Osteocyte (in vitro differentiated cells): ENCODE data around the gene ZW10. TPM values are rescaled to one million over a fixed set of nuclear protein-coding genes. Genes with fewer than 3 reads are reported as not detected.
A peak's percentile ranks its signal among the peaks of the same experiment; 100 is the strongest.
"Not testable (repeated sequence)": the region's sequence is repeated elsewhere in the genome, so short reads cannot be mapped to it uniquely, and the experiment has no call there.

Experiments used
- DNase-seq: peaks from one replicate; pipeline ENCODE4 v3.0.0; 2021; ENCODE audit warnings: mixed read lengths; ENCODE audit not compliant: unreplicated experiment; ENCODE audit errors: extremely low spot score
- H3K27ac Mint-ChIP-seq: one replicate; pipeline ENCODE4 v1.8.0; 2021; ENCODE audit warnings: mild to moderate bottlenecking, mixed read lengths; ENCODE audit not compliant: unreplicated experiment
- H3K27me3 Mint-ChIP-seq: one replicate; pipeline ENCODE4 v1.8.0; 2021; ENCODE audit warnings: mixed read lengths; ENCODE audit not compliant: unreplicated experiment
- H3K36me3 Mint-ChIP-seq: one replicate; pipeline ENCODE4 v1.8.0; 2021; ENCODE audit warnings: mixed read lengths; ENCODE audit not compliant: unreplicated experiment
- H3K4me1 Mint-ChIP-seq: one replicate; pipeline ENCODE4 v1.8.0; 2021; ENCODE audit warnings: mixed read lengths; ENCODE audit not compliant: unreplicated experiment
- H3K4me3 Mint-ChIP-seq: one replicate; pipeline ENCODE4 v1.8.0; 2021; ENCODE audit warnings: mild to moderate bottlenecking, moderate library complexity, mixed read lengths; ENCODE audit not compliant: unreplicated experiment
- H3K9me3 Mint-ChIP-seq: one replicate; pipeline ENCODE4 v1.8.0; 2021; ENCODE audit warnings: mixed read lengths; ENCODE audit not compliant: unreplicated experiment
- CTCF ChIP-seq: fragments of 200-600 bp; sonication (generic); IDR thresholded peaks from 2 replicates; pipeline ENCODE4 v1.5.0; 2021; ENCODE audit warnings: antibody characterized with exemption, mild to moderate bottlenecking, moderate library complexity
- total RNA-seq: library from RNA; stranded (reverse); gene quantifications from 2 replicates; pipeline ENCODE4 v1.2.1, GENCODE V29; 2021

The ZW10 gene
- total RNA-seq, 1 donor from 2014 or later, result 14.7 TPM

DNA sequence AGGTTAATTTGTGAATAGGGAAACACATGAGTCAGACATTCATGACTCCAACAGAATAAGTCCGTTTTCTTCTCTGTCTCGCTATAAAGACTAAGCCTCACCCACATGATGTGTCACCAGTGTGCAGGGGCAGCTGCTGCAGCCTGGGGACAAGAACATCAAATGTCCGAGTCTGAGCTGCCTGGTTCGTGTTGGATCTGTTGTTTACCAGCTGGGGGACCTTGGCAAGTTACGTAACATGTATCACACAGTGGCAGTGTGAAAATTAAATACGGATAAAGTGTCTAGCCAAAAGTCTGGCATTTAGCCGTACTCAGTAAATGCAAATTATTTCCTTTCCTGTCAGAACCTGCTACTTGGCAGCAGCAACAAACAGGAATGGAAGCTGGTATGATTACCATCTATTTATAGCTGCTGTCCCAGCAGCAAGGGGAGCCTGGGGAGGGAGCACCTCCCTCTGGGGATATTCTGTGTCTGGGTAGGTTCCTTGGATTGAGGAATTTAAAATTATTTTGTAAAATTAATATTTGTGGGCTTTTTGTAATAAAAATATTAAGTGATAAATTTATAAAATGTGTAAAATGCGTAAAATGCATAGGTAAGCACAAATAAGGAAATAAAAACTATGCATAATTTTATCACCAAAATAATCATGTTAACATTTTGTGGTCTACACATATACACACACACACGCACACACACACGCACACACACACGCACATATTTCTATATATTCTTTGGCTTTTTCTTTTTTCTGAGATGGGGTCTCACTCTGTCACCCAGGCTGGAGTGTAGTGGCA, 4.8 kb upstream of the ZW10 start:
- Mint-ChIP-seq H3K36me3 (no peaks in the 10 kb centered on the region), H3K9me3 (no peaks in the 10 kb centered on the region), H3K4me1 (peaks cover 10% of the 10 kb centered on the region), H3K4me3 (peak overlapping the region; percentile 46), H3K27ac (peak overlapping the region; percentile 32), H3K27me3 (peaks cover 65% of the 10 kb centered on the region)
- TF ChIP-seq CTCF, result no peak
- DNase-seq, result no peak

- H3K9me3 Mint-ChIP-seq, result no peaks in the 10 kb centered on the region
- H3K36me3 Mint-ChIP-seq, result peaks cover 3% of the 10 kb centered on the region
- peaks cover 24% of the 10 kb centered on the region for H3K4me1 Mint-ChIP-seq
- peaks cover 39% of the 10 kb centered on the region for H3K27me3 Mint-ChIP-seq
- no peak for TF ChIP-seq CTCF
- H3K4me3 Mint-ChIP-seq, result peak overlapping the region; percentile 100
- H3K27ac Mint-ChIP-seq, result peak overlapping the region; percentile 98
- DNase-seq, result no peak
Measured at GRCh38 chr11:113774174-113774503, 647 bp upstream of the ZW10 start.

- DNase-seq, result no peak
- peak overlapping the region; percentile 98 for H3K27ac Mint-ChIP-seq
- no peak for TF ChIP-seq CTCF
- H3K36me3 Mint-ChIP-seq, result peaks cover 7% of the 10 kb centered on the region
- peak overlapping the region; percentile 100 for H3K4me3 Mint-ChIP-seq
- peaks cover 20% of the 10 kb centered on the region for H3K4me1 Mint-ChIP-seq
- H3K27me3 Mint-ChIP-seq, result peaks cover 35% of the 10 kb centered on the region
- no peaks in the 10 kb centered on the region for H3K9me3 Mint-ChIP-seq
Measured at GRCh38 chr11:113773092-113773415, 438 bp downstream of the ZW10 start.

GRCh38 chr11:113771964-113772363, 1.5 kb downstream of the ZW10 start:
- H3K4me3 Mint-ChIP-seq, result peak overlapping the region; percentile 100
- H3K27me3 Mint-ChIP-seq, result peaks cover 26% of the 10 kb centered on the region
- peaks cover 13% of the 10 kb centered on the region for H3K36me3 Mint-ChIP-seq
- no peak overlapping the region for H3K27ac Mint-ChIP-seq
- DNase-seq, result no peak
- TF ChIP-seq CTCF, result no peak
- H3K4me1 Mint-ChIP-seq, result peaks cover 18% of the 10 kb centered on the region
- H3K9me3 Mint-ChIP-seq, result no peaks in the 10 kb centered on the region

- H3K36me3 Mint-ChIP-seq, result peaks cover 31% of the 10 kb centered on the region
- no peaks in the 10 kb centered on the region for H3K4me1 Mint-ChIP-seq
- H3K27me3 Mint-ChIP-seq, result no peaks in the 10 kb centered on the region
- no peak for TF ChIP-seq CTCF
- no peak overlapping the region for H3K4me3 Mint-ChIP-seq
- no peak overlapping the region for H3K27ac Mint-ChIP-seq
- no peak for DNase-seq
- H3K9me3 Mint-ChIP-seq, result peaks cover 3% of the 10 kb centered on the region
Measured at GRCh38 chr11:113764527-113765219, 8.8 kb downstream of the ZW10 start.

DNA sequence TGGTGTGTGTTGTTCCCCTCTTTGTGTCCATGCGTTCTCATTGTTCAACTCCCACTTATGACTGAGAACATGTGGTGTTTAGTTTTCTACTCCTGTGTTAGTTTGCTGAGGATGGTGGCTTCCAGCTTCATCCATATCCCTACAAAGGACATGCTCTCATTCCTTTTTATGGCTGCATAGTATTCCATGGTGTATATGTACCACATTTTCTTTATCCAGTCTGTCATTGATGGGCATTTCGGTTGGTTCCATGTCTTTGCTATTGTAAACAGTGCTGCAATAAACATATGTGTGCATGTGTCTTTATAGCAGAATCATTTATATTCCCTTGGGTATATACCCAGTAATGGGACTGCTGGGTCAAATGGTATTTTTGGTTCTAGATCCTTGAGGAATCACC, 10.5 kb downstream of the ZW10 start:
- H3K27ac Mint-ChIP-seq, H3K4me3 Mint-ChIP-seq, DNase-seq, H3K9me3 Mint-ChIP-seq, H3K27me3 Mint-ChIP-seq, H3K4me1 Mint-ChIP-seq: not testable (repeated sequence)
- H3K36me3 Mint-ChIP-seq, result peaks cover 35% of the 10 kb centered on the region
